ENCODE results near the gene ZNF266. TPM values are rescaled to one million over a fixed set of nuclear protein-coding genes. Genes with fewer than 3 reads are reported as not detected.

The ZNF266 gene
- total and polyA plus RNA-seq, 10 of the 15 experiments (the other 5 are each of a cell fraction or from before 2014, with no cell fraction given) = 7.7 to 67.7 (median 25.0) TPM

GRCh38 chr19:9427941-9428340 lies 7.4 kb downstream of the ZNF266 start:
- BruUV-seq (replicated peaks) = no TSS peak
- no peak overlapping the region for H2AFZ ChIP-seq (ENCODE audit: control insufficient read depth, low read depth, low read length)
- 91% methylated on average over 6 of the region's 6 CpGs for WGBS (ENCODE audit: insufficient coverage, insufficient replicate concordance, low lambda C conversion rate, missing lambda C conversion rate)
- ChIA-PET RAD21 (ENCODE audit: unreplicated experiment) (no interaction called here), CTCF (no interaction called here), SMC1A (ENCODE audit: uncharacterized antibody, unreplicated experiment) (no interaction called here), POLR2A (no interaction called here)
- no peak overlapping the region for H3K4me3 ChIP-seq
- H3K79me2 ChIP-seq (ENCODE audit: control insufficient read depth, insufficient read depth, low read length) = no peaks in the 10 kb centered on the region
- in situ Hi-C loops (cut with MboI) = no loop called here
- DNase-seq (ENCODE audit: low read depth, low spot score) (no peak), ATAC-seq (no peak), FAIRE-seq (no peak)
- peaks cover 1% of the 10 kb centered on the region; the same call in 2 of the 3 replicates for H3K9me3 ChIP-seq (replicated peaks; ENCODE audit: control insufficient read depth, insufficient read depth, low read length)
- TF ChIP-seq RELB (IDR thresholded peaks at IDR 0.05; ENCODE audit: low read depth) = no peak
- TF ChIP-seq MEF2A (IDR thresholded peaks at IDR 0.05; ENCODE audit: insufficient read depth, low read depth, low read length) = no peak
- no peak for TF ChIP-seq TARDBP (IDR thresholded peaks at IDR 0.05; ENCODE audit: borderline replicate concordance)
- TF ChIP-seq MTA3 (IDR thresholded peaks at IDR 0.05; ENCODE audit: borderline replicate concordance, low read length) = no peak
- no peak for TF ChIP-seq MYC (IDR thresholded peaks at IDR 0.05; ENCODE audit: insufficient read depth, insufficient read length, insufficient replicate concordance, low read length, severe bottlenecking)
- TF ChIP-seq CBX3 (IDR thresholded peaks at IDR 0.05; ENCODE audit: borderline replicate concordance, low read depth) = no peak
- TF ChIP-seq SREBF2 (IDR thresholded peaks at IDR 0.05; ENCODE audit: low read length) = no peak
- TF ChIP-seq SIN3A (IDR thresholded peaks at IDR 0.05; ENCODE audit: low read depth, low read length) = no peak
- no peak for TF ChIP-seq BACH1 (IDR thresholded peaks at IDR 0.05; ENCODE audit: borderline replicate concordance)
- TF ChIP-seq RCOR1 (conservative IDR thresholded peaks at IDR 0.05; ENCODE audit: low read depth, low read length) = no peak
- TF ChIP-seq ELK1 (IDR thresholded peaks at IDR 0.05; ENCODE audit: low read depth, low read length) = no peak
- no peak for TF ChIP-seq ATF2 (IDR thresholded peaks at IDR 0.05; ENCODE audit: low read length)
- no peak for TF ChIP-seq RUNX3 (IDR thresholded peaks at IDR 0.05; ENCODE audit: low read length)
- H4K20me1 ChIP-seq (ENCODE audit: control insufficient read depth, insufficient read depth) = no peaks in the 10 kb centered on the region
- no peaks in the 10 kb centered on the region for H3K4me1 ChIP-seq (ENCODE audit: control insufficient read depth, insufficient read depth, low read length)
- H3K27me3 ChIP-seq (replicated peaks in 1 of 2; ENCODE audit: control insufficient read depth in 2 of 2, insufficient read depth in 2 of 2, low read length in 1 of 2) = no peaks in the 10 kb centered on the region
- no peak overlapping the region for H3K27ac ChIP-seq (ENCODE audit: control insufficient read depth, insufficient read depth)
- H3K9ac ChIP-seq (ENCODE audit: control insufficient read depth, insufficient read depth, low read length) = no peak overlapping the region
- H3K36me3 ChIP-seq (ENCODE audit: control insufficient read depth in 2 of 2, insufficient read depth in 2 of 2, low read length in 1 of 2) = peaks cover 3 to 20% of the 10 kb centered on the region in 2 experiments
- intact Hi-C loops (cut with micrococcal nuclease; ENCODE audit: unreplicated experiment) = no loop called here
- H3K4me2 ChIP-seq (ENCODE audit: control insufficient read depth, insufficient read depth) = no peak overlapping the region

Measured in GM12878 (cell line).